GM12878 (cell line): Measurements from ENCODE around the gene TAAR9. TPM values are rescaled to one million over a fixed set of nuclear protein-coding genes. Genes with fewer than 3 reads are reported as not detected.

Experiments
- ATAC-seq: fragments of 200-7000 bp; cut with Tn5 transposase; 3 replicates; pipeline ENCODE4 v1.9.1; 2020; ENCODE audit warnings: mild to moderate bottlenecking, moderate library complexity
- BruUV-seq: library from RNA; stranded (reverse); fragments of 400-500 nt; replicated peaks from 2 replicates; lab custom pipeline; 2021; lab: Mats Ljungman, UMichigan
- CTCF ChIA-PET: fragments of 300-600 bp; sonication (Branson Sonifier 250); formaldehyde crosslinking; extraction: SDS; loops from one replicate; lab custom pipeline; 2021; ENCODE audit warnings: inconsistent platforms; lab: Yijun Ruan, JAX
- POLR2A ChIA-PET: fragments of 350-600 bp; formaldehyde crosslinking; extraction: SDS; loops from one replicate; lab custom pipeline; 2021; ENCODE audit warnings: inconsistent platforms; lab: Charles Lee
- RAD21 ChIA-PET: fragments of 300-600 bp; sonication (Branson Sonifier 250); formaldehyde crosslinking; loops from one replicate; lab custom pipeline; 2023; ENCODE audit warnings: antibody characterized with exemption; ENCODE audit not compliant: unreplicated experiment; lab: Charles Lee
- SMC1A ChIA-PET: fragments of 300-600 bp; sonication (Branson Sonifier 250); formaldehyde crosslinking; loops from one replicate; lab custom pipeline; 2023; ENCODE audit not compliant: unreplicated experiment, uncharacterized antibody; lab: Charles Lee
- DNase-seq: peaks from one replicate; pipeline ENCODE4 v3.0.0-alpha.2; 2011; ENCODE audit warnings: low read depth, low spot score
- FAIRE-seq: peaks from 3 replicates; lab custom pipeline; 2011; peaks lifted over from hg19 to GRCh38; lab: Jason Lieb, UNC
- H2AFZ ChIP-seq: 2 replicates; pipeline ENCODE4 v1.6.0; 2011; ENCODE audit warnings: low read depth, low read length, control low read depth; ENCODE audit not compliant: control insufficient read depth
- H3K27ac ChIP-seq: 2 replicates; pipeline ENCODE4 v1.5.1; 2011; ENCODE audit warnings: control low read depth; ENCODE audit not compliant: control insufficient read depth, insufficient read depth
- H3K27me3 ChIP-seq, 2 experiments: replicated peaks in 1 of 2; 2 replicates each; pipeline versions ENCODE4 v1.6.0 to v1.6.1; 2011; ENCODE audit warnings: low read length in 1 of 2; ENCODE audit not compliant: control insufficient read depth in 2 of 2, insufficient read depth in 2 of 2
- H3K36me3 ChIP-seq, 2 experiments: 2 replicates each; pipeline ENCODE4 v1.5.1; 2011; ENCODE audit warnings: low read length in 1 of 2; ENCODE audit not compliant: control insufficient read depth in 2 of 2, insufficient read depth in 2 of 2
- H3K4me1 ChIP-seq: 2 replicates; pipeline ENCODE4 v1.6.1; 2011; ENCODE audit warnings: mild to moderate bottlenecking, low read length, moderate library complexity, mixed read lengths; ENCODE audit not compliant: control insufficient read depth, insufficient read depth
- H3K4me2 ChIP-seq: 2 replicates; pipeline ENCODE4 v1.6.0; 2011; ENCODE audit warnings: control low read depth; ENCODE audit not compliant: control insufficient read depth, insufficient read depth
- H3K4me3 ChIP-seq: fragments of 200-600 bp; sonication (generic); 2 replicates; pipeline ENCODE4 v1.5.1; 2016
- H3K79me2 ChIP-seq: 2 replicates; pipeline ENCODE4 v1.6.0; 2011; ENCODE audit warnings: low read length; ENCODE audit not compliant: control insufficient read depth, insufficient read depth
- H3K9ac ChIP-seq: 2 replicates; pipeline ENCODE4 v1.8.0; 2011; ENCODE audit warnings: low read length, control low read depth, mixed read lengths; ENCODE audit not compliant: control insufficient read depth, insufficient read depth
- H3K9me3 ChIP-seq: replicated peaks from 3 replicates; pipeline ENCODE4 v1.5.1; 2011; ENCODE audit warnings: mild to moderate bottlenecking, low read length; ENCODE audit not compliant: control insufficient read depth, insufficient read depth
- H4K20me1 ChIP-seq: 2 replicates; pipeline ENCODE4 v1.6.0; 2011; ENCODE audit not compliant: control insufficient read depth, insufficient read depth
- CBX3 ChIP-seq: fragments of 200-600 bp; sonication (generic); IDR thresholded peaks from 2 replicates; pipeline ENCODE4 v1.6.1; 2016; ENCODE audit warnings: low read depth, borderline replicate concordance
- CEBPB ChIP-seq, 2 experiments: fragments of 150-350 bp in 1 of 2; IDR thresholded peaks; 2 replicates each; pipeline ENCODE4 v1.6.1; 2012 to 2014; ENCODE audit warnings: low read depth in 2 of 2, low read length in 2 of 2, borderline replicate concordance in 1 of 2, inconsistent platforms in 1 of 2
- EGR1 ChIP-seq, 2 experiments: IDR thresholded peaks; 1 replicate in 1 of 2; 2 replicates in 1 of 2; pipeline ENCODE4 v1.6.1; 2011 to 2012; ENCODE audit warnings: low read depth in 2 of 2, low read length in 2 of 2, borderline replicate concordance in 1 of 2, mild to moderate bottlenecking in 1 of 2, moderate library complexity in 1 of 2
- KDM1A ChIP-seq: fragments of 200-600 bp; sonication (generic); IDR thresholded peaks from 2 replicates; pipeline ENCODE4 v1.6.1; 2016; ENCODE audit warnings: borderline replicate concordance
- LARP7 ChIP-seq: fragments of 450-650 bp; IDR thresholded peaks from 2 replicates; pipeline ENCODE4 v1.6.1; 2017; ENCODE audit warnings: mild to moderate bottlenecking
- MTA2 ChIP-seq: fragments of 450-650 bp; IDR thresholded peaks from 2 replicates; pipeline ENCODE4 v1.6.1; 2016; ENCODE audit warnings: low read depth, mild to moderate bottlenecking, moderate library complexity
- MXI1 ChIP-seq: fragments of 150-350 bp; IDR thresholded peaks from 2 replicates; pipeline ENCODE4 v1.6.1; 2011; ENCODE audit warnings: low read depth, mild to moderate bottlenecking, inconsistent platforms, low read length, improper control_type of control experiment
- RAD51 ChIP-seq: fragments of 450-650 bp; IDR thresholded peaks from 2 replicates; pipeline ENCODE4 v1.6.1; 2016; ENCODE audit warnings: moderate library complexity, mild to moderate bottlenecking, inconsistent platforms
- SPI1 ChIP-seq: IDR thresholded peaks from 2 replicates; pipeline ENCODE4 v1.6.1; 2011; ENCODE audit warnings: low read depth, mild to moderate bottlenecking, low read length, moderate library complexity, borderline replicate concordance; ENCODE audit not compliant: insufficient read depth
- SUZ12 ChIP-seq: fragments of 200-600 bp; sonication (generic); IDR thresholded peaks from one replicate; pipeline ENCODE4 v1.6.1; 2018; ENCODE audit warnings: antibody characterized with exemption, mild to moderate bottlenecking; ENCODE audit not compliant: unreplicated experiment
- TCF12 ChIP-seq: IDR thresholded peaks from 2 replicates; pipeline ENCODE4 v1.6.1; 2011; ENCODE audit warnings: low read depth, mild to moderate bottlenecking, low read length
- YY1 ChIP-seq: IDR thresholded peaks from 2 replicates; pipeline ENCODE4 v1.6.1; 2011; ENCODE audit warnings: low read depth, mild to moderate bottlenecking, low read length
- WGBS: methylation state at CpG from one replicate; pipeline ENCODE4 v1.1.6; 2016; ENCODE audit warnings: low lambda C conversion rate; ENCODE audit not compliant: insufficient replicate concordance, insufficient coverage; ENCODE audit errors: missing lambda C conversion rate; 5-methylcytosine and 5-hydroxymethylcytosine counted together
- in situ Hi-C: fragments of 300-500 bp; cut with MboI; formaldehyde crosslinking; loops from 9 replicates; pipeline ENCODE4 v1.14.3; 2018; ENCODE audit warnings: mixed read lengths
- intact Hi-C: fragments of 100-400 bp; cut with micrococcal nuclease; formaldehyde crosslinking; loops from one replicate; pipeline ENCODE4 v1.14.2; 2022; ENCODE audit not compliant: unreplicated experiment
- polyA plus RNA-seq, 11 experiments: library from polyadenylated mRNA; depleted of rRNA in 4 of 11; unstranded in 6 of 11; stranded (reverse) in 5 of 11; fragments of >200 nt; fragmentation: Nextera tagmentation in 4 of 11; fragmentation: Illumina TruSeq in 1 of 11; extraction: Ambion mirVana in 4 of 11; extraction: Trizol in 1 of 11; gene quantifications; 1 replicate in 1 of 11; 2 replicates in 10 of 11; pipeline versions ENCODE4 v1.2.1 to v1.2.3, GENCODE V29; 2011 to 2016; ENCODE audit warnings: inconsistent platforms in 2 of 11, missing spikeins in 2 of 11, low read depth in 1 of 11
- total RNA-seq, 4 experiments: library from RNA; depleted of rRNA in 3 of 4; stranded (reverse); fragments of >200 nt in 3 of 4; fragmentation: Illumina TruSeq in 1 of 4; extraction: Trizol in 1 of 4; gene quantifications; 2 replicates each; pipeline versions ENCODE4 v1.2.1 to v1.2.3, GENCODE V29; 2013 to 2021

TAAR9 gene
- total and polyA plus RNA-seq, 10 of the 15 experiments (the other 5 are each of a cell fraction or from before 2014, with no cell fraction given), result not detected

GRCh38 chr6:132567566-132567965 lies 29.5 kb downstream of the TAAR9 start:
- H3K4me1 ChIP-seq, result no peaks in the 10 kb centered on the region
- intact Hi-C loops (no loop called here), in situ Hi-C loops (no loop called here)
- no peak overlapping the region for H3K9ac ChIP-seq
- H3K36me3 ChIP-seq, result no peaks in the 10 kb centered on the region
- H4K20me1 ChIP-seq, result no peaks in the 10 kb centered on the region
- no peak overlapping the region for H3K4me2 ChIP-seq
- H3K27me3 ChIP-seq, result no peaks in the 10 kb centered on the region
- BruUV-seq, result no TSS peak
- H3K4me3 ChIP-seq, result no peak overlapping the region
- ChIA-PET POLR2A (no interaction called here), CTCF (interaction anchor here (2.0 kb wide), 1 partner anchor 288 kb away, joined by 6 read pairs; no protein-coding TSS in a partner anchor), RAD21 (no interaction called here), SMC1A (no interaction called here)
- FAIRE-seq (no peak), DNase-seq (no peak), ATAC-seq (no peak)
- H3K9me3 ChIP-seq, result no peaks in the 10 kb centered on the region
- no peak overlapping the region for H3K27ac ChIP-seq
- 0% methylated on average over 1 of the region's 1 CpG for WGBS
- H2AFZ ChIP-seq, result no peak overlapping the region
- no peaks in the 10 kb centered on the region for H3K79me2 ChIP-seq
- TF ChIP-seq RAD51, result no peak
- no peak for TF ChIP-seq LARP7
- no peak for TF ChIP-seq KDM1A
- TF ChIP-seq SPI1, result no peak
- no peak for TF ChIP-seq YY1
- TF ChIP-seq MXI1, result no peak
- TF ChIP-seq TCF12, result no peak

- no peak for ATAC-seq
- in situ Hi-C loops, result no loop called here
- WGBS, result 14% methylated on average over 6 of the region's 6 CpGs
Observed at GRCh38 chr6:132568611-132569010, 30.5 kb downstream of the TAAR9 start.

More at GRCh38 chr6:132568611-132569010, 30.5 kb downstream of the TAAR9 start:
- ChIA-PET CTCF (interaction anchor here (2.0 kb wide), 1 partner anchor 289 kb away, joined by 6 read pairs; no protein-coding TSS in a partner anchor), RAD21 (no interaction called here), POLR2A (no interaction called here), SMC1A (no interaction called here)
- H3K36me3 ChIP-seq, result no peaks in the 10 kb centered on the region
- no peaks in the 10 kb centered on the region for H3K27me3 ChIP-seq
- no peak overlapping the region for H2AFZ ChIP-seq
- no peaks in the 10 kb centered on the region for H3K9me3 ChIP-seq
- no peak for DNase-seq
- H3K4me3 ChIP-seq, result no peak overlapping the region
- H3K9ac ChIP-seq, result no peak overlapping the region
- no peaks in the 10 kb centered on the region for H4K20me1 ChIP-seq
- no peak overlapping the region for H3K4me2 ChIP-seq
- no TSS peak for BruUV-seq
- no peak overlapping the region for H3K27ac ChIP-seq
- H3K4me1 ChIP-seq, result no peaks in the 10 kb centered on the region
- TF ChIP-seq TCF12 (no peak), SUZ12 (no peak), EGR1 (IDR thresholded peaks at IDR 0.05; ENCODE audit: borderline replicate concordance in 1 of 2, low read depth in 2 of 2, low read length in 2 of 2) (no peak), CBX3 (no peak), CEBPB (IDR thresholded peaks at IDR 0.05; ENCODE audit: borderline replicate concordance in 1 of 2, low read depth in 2 of 2, low read length in 2 of 2) (no peak), MTA2 (no peak)
- intact Hi-C loops, result no loop called here
- no peak for FAIRE-seq
- H3K79me2 ChIP-seq, result no peaks in the 10 kb centered on the region
